HuH-7 (cell line): ENCODE measurements around the gene CRYBB1.

Experiments used
- DNase-seq: peaks from one replicate; pipeline ENCODE4 v3.0.0; 2011; ENCODE audit warnings: low spot score

Gene CRYBB1

DNA sequence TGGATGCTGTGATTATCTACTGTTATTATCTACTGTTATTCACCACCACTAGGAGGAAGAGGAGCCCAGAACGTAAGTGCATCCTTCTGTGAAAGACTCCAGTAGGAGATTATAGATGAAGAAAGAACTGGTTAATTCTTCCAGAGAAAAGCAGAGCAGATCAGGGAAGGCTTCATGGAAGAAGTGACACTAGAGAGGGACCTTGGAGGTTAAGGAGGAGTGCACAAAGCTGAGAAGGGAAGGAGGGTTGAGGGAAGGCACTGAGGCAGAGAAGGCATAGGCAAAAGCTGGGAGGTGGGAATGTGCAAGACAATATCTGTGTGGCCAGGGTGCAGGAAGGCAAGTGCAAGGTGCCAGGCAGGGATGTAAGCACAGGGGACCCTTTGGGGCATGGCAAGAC is 13.5 kb downstream of the CRYBB1 start:
- no peak for DNase-seq

DNA sequence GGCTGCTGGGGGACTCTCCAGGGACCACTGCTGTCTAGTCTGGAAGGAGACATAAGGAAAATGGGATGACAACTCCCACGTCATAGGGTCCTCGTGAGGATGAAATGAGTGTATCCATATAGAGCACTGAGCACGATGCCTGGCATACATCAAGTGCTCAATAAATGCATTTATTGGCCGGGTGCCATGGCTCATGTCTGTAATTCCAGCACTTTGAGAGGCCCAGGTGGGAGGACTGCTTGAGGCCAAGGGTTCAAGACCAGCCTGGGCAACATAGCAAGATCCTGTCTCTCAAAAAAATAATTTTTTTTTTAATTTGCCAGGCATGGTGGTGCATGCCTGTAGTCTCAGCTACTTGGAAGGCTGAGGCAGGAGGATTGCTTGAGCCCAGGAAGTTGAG is 15.7 kb downstream of the CRYBB1 start:
- DNase-seq = no peak

DNA sequence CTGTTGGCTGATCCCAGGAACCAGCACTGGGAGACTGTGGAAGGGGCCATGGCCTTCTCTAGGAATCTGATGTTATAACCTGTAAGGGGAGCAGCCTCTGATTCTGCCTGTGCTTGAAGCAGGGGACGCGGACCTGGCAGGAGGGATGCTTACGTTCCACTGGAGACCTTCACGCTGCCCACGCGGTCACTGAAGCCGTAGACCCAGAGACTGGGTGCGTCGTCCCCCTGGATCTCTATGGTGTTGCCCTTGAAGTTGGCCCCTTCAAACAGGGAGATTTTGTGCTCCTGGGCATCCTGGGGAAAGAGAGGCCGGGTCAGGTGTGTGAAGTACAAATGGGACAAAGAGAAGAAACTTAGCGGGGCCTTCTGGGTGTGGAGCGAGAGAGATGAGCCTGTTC is 16.1 kb downstream of the CRYBB1 start:
- DNase-seq = no peak

DNA sequence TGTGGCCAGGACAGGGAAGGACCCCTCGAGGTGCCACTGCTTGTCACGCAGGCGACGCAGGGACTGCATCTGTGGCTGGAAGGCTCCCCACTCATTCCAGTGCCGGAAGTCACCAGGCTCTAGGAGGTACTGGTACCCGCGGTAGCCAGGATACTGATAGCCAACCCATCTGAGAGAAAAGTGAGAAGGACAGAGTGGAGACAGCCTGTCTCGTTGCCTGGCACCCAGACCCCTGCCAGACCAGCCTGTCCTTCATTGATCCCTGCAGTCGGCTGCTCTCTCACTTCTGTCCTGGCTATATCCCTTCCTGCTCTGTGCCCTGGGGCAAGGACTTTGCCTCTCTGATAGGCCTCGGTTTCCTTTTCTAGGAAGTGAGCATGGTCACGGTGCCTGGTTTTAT is 18.3 kb downstream of the CRYBB1 start:
- DNase-seq = no peak

DNA sequence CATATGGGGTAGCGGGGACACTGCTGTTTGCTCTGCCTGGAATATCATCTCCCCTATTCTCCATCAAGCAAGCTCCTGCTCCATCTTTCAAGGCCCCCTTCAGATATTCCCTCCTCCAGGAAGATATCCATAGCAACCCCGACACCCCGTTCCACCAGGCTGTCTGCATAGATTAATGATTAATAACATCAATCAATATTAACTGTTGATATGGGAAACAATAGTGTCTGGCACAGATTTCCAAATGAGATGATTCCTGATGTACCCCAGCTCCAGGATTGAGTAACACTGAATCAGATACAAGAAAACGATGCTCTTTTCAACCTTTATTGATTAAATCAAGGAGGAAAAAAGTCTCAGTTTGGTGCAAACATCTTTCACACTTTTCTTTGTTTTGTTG is 20.3 kb downstream of the CRYBB1 start:
- no peak for DNase-seq

DNA sequence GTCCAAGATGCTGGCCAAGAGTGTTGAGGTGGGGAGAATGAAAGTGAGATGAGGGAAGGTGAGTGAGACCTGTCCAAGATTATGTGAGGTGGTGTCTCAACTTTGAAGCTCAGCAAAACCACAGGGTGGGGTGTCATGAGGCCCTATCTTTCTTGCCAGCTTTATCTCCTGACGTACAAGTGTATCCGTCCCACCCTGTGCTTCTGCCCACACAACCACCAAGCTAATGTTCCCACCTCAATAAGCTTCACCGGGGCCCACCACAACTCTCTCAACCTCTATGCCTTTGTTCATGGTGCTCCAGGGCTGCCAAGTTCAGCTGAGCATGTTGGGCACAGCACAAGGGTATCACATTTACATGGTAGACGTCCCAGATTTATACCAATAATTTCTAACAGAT is 20.8 kb downstream of the CRYBB1 start:
- DNase-seq = no peak

DNA sequence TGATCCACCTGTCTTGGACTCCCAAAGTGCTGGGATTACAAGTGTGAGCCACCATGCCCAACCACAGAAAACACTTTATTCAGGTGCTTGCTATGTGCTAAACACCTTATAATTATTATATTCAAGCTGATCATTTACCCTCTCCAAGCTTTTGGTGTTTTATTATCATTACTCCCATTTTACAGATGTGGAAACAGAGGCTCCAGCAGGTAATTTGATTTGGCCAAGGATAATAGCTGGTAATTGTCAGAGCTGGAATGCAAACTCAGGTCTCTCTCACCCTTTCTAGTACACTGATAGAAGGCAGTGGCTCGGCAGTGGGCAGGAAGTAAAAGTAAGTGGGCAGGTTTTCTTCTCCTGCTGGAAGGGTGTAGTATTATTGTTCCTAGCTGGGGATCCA is 24.1 kb downstream of the CRYBB1 start:
- no peak for DNase-seq

DNA sequence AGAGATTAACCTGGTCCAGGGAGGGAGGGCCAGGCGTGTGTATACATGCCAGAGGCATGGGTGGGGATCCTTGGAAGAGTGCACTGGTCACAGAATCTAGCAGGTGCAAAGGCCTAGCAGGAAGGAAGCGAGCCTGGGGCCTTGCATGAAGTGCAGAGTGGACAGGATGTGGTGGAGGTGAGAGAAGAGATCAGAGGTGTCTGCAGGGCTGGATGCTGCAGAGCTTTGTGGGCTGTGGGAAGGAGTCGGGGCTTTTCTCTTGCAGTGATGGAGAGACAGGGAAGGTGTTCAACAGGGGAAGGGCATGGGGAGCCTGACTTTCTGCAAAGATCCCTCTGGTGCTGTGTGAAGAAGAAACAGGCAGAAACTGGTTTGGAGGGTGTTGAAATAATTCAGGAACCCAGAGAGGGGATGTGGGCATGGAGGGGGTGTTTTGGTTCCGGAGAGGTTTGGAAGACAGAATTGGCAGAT is 25.4 kb downstream of the CRYBB1 start:
- DNase-seq = no peak

DNA sequence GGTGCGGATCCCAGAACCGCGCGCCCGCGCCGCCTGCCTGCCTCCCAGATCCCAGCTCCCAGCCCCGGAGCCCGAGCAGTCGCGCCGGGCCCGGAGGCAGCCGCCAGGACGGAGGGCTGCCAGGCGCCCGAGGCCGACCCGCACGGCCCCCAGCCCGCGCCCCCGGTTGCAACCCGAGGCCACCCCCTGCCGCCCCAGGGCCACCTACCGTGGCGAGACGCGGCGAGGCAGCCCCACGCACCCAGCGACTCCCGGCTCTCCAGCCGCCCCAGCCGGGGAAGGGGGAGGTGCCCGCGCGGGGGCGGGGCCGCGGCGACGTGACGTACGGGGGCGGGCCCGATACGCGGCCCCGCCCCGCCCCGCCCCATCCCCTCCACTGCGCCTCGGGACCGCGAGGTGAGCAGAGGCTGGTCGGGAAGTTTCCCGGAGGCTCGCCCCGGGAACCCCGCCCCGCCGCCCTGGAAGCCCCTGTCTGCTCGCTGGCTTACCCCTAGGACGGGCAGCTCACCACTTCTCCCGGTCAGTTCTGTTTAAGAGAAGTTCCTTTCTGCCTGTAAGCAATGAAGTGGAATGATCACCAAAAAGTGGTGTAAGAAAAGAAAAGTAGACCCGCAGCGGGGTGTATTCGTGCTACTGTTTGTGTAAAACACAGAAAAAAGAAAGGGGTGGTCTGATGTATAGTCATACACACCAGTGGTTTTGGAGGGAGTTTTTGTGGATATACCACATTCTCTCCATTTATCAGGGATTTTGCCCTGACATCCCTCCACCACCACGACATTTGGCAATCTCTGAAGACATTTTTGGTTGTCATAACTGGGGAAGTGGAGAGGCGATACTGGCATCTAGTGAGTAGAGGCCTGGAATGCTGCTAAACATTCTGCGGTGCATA is 27.7 kb downstream of the CRYBB1 start, which contains the start of gene TPST2:
Gene TPST2, minus strand, starts transcription at position 288 of the 892 bp plus-strand sequence. CDS start 48,502 bp downstream, outside the sequence.
- peak; percentile 84 for DNase-seq

DNA sequence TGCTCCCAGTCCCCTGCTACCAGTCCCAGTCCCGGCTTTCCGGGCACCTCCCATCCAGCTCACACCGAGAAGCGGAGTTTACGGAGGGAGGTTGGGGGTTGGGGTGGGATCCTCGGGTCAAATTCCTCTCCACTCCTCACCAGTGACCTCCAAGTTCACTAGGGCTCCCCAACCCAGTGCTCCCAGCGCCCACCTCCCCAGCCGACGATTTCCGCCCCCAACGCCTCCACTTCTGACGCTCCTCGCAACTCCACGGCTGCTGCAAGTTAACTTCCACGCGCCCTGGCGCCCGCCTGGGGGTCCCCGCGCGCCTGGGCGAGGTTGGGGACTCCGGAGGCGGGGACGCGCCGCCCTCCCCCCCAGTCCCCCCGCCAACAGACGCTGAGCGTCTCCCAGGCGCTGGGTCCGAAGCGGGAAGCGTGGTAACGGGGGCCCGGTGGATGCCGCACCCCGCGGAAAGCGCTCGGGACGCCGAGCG is 28.4 kb downstream of the CRYBB1 start:
- DNase-seq = peak; percentile 64

DNA sequence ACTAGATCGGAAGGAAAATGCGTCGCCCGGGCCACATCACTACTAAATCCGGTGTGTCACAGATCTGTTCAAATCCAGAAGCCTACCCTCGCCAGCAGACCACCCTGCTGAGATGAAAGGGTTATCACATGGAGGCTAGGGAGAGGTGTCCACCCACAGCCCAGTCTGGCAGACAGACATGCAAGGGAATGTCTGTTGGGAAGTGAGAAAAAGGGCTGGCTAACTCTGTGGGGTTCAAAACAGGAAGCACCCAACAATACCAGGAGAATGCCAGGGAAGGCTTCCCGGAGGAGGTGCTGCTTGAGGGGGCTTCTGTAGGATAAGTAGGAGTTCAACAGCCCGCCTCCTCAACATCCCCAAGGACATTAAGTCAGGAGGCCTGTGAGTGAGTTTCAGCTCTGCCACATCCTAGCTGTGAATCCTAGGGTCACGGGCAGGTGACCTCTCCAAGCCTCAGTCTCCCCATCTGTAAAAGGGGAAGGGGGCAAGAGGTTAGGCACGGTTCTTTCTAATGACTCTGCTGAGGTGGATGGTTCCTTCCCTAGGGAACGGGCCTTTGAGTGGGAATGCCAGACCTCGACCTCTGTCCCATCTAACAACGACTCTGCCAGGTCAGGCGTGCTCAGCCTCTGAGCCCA is 29.0 kb downstream of the CRYBB1 start:
- DNase-seq = no peak

DNA sequence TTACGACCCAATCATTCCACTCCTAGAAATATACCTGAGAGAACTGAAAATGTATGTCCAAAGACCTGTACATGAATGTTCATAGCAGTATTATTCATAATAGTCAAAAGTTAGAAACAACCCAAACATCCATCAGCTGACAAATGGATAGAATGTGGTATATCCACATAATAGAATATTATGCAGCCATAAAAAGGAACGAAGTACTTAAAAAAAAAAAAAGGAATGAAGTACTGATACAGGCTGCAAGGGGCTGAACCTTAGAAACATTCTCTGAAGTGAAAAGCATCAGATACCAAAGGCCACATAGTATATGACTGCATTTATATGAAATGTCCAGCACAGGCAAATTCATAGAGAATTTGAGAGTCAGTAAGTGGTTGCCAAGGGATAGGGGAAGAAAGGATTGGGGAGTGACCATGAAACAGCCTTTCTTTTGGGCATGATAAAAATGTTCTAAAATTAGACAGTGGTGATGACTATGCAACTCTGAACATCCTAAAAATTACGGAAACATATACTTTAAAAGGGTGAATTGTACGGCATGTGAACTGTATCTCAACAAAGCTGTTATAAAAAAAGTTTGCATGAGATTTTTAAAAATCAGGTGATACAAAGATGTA is 29.7 kb downstream of the CRYBB1 start:
- no peak for DNase-seq

DNA sequence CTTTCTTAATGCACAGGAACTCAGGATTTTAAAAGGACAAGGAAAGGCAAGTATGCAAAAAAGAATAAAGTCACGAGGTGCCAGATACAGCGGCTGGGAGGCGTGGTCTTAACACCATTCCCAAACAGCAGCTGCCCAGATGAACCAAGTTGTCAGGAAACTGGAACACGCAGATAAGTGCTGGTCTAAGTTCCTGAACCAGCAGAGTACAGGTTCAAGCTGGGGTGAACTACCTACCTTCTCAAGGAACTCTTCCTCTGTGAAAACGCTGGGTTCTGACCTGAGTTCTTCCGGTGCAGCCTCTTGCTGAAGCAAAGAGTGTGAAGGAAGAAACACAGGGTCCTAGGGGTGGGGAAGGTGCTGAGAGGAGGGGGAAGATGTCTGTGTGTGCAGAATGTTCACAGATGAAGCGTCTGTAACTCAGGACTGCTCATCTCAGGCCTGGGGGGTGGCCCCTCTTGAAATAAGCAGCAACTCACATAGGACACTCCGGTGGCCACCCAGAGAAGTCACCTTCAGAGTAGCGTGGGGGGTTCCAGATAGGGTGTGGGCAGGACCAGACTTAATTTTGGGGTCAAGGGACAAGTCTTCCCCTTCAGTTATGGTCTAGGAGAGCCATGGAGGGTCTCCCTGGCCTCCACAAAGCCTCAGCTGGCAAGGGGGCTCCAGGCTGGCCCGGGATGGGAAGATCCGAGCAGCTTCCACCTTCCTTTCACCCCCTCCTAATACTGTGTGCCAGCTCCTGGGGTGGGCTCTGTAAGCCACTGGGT is 31.1 kb downstream of the CRYBB1 start:
- no peak for DNase-seq

DNA sequence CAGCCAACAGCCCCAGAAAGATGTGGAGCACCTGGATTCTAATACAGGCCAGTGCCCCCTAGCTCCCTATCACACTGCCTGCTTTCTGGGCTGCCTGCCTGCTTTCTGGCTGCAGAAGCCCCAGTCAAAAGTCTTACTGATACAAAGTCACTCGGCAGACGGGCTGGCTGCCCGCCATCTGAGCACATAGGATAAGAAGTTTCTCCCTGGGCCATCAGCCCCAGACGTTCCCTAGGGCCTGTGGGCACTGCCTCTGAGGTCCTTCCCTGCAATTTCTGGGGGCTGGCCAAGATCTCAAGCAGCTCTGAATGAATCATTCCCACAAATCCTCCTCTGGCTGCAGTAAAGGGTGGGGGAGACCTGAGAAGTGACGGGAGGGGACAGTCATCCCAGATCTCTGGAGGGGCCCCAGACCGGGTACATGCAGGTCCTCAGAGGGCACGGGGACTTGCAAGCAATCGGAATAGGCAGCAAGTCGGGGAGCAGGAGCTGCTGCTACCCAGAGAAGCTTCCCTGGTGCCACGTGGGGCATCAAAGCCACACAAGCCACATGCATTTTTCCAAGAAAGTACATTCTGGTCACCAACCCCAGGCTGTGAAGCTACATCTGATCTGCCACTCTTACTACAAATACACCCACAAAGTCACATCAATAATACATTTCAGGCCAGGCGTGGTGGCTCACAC is 32.6 kb downstream of the CRYBB1 start:
- no peak for DNase-seq

DNA sequence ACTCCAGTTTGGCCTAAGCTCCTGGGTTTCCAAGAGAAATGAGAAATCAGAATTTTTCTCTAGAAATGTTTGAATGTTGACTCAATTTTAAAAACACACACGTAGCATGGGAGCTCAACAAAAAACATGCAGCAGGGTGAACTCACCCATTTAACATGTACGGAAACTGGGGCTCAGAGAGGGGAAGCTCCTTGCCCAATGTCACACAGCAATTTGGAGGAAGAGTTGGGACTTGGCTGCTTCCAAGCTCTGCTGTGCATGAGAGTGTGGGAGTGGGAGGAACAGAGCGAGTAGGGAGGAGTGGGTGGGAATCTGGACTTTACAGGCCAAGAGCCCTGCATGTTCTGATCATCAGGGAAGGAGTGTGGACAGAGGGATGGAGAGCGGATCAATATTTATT is 33.8 kb downstream of the CRYBB1 start:
- no peak for DNase-seq

DNA sequence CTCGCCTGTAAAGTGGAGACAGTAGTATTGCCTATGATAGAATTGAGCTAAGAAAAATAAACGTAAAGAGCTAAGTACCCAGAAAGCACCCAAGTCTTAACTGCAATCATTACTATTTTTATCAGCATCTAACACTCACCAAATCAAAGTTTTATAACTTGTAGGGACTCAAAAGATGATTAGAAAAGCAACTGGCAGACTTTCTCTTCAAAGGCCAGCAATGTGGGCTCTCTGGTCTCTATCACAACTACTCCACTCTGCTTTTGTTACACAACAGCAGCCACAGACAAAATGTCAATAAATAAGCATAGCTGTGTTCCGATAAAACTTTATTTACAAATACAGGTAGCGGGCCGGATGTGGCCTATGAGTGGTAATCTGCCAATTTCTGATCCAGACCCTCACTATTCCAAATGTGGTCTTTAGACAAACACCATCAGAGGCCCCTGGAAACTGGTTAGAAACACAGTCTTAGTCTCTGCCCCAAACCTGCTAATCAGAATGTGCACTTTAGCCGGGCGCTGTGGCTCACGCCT is 36.1 kb downstream of the CRYBB1 start:
- DNase-seq = no peak

DNA sequence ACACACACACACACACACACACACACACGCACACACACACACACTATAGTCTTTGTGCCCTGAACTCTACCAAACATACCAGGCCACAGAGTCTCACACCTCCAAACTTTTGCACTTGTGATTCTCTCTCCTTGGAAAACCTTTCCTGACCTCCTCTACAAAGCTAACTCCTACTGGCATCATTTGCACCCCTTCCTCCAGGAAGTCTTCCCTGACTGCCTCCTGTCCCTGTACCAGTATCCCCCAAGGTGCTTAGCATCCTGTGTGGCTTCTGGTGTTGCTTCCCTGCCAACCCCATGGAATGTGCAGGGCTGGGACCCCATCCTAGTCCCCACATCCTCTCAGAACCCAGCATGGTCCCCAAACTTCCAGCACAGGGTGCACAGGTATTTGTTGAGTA is 36.8 kb downstream of the CRYBB1 start:
- DNase-seq = no peak

DNA sequence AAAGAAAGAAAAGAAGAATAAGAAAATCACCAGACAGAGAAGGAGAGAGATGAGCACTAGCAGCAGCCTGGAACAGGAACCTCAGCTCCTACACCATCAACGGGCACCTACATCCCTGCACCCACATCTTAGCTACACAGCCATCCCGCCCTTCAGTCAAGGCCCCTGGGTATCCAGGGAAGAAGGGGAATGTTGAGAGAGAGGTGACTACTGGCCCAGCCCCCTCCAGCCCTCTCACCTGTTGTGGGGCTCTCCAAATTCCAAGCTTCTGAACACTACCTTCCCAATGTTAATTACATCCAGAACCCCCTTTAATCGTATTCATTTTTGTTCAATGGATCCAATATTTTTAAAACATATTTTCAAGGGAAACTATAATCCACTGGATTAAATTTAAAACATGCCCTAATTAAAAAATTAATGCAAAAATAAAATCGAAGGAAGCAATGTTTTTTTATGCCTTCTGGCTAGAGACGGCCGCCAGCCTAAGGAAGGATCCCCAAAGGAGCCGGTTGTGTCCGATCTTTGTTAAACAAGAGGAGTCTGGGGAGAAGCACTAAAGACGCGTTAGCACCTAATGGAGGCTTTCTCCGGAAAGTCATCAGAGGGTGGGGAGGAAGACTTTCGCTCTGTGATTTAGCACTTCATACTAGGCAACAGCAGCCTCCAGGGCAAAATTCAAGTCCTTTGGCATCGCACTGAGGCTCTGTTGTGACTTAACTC is 37.4 kb downstream of the CRYBB1 start:
- no peak for DNase-seq

DNA sequence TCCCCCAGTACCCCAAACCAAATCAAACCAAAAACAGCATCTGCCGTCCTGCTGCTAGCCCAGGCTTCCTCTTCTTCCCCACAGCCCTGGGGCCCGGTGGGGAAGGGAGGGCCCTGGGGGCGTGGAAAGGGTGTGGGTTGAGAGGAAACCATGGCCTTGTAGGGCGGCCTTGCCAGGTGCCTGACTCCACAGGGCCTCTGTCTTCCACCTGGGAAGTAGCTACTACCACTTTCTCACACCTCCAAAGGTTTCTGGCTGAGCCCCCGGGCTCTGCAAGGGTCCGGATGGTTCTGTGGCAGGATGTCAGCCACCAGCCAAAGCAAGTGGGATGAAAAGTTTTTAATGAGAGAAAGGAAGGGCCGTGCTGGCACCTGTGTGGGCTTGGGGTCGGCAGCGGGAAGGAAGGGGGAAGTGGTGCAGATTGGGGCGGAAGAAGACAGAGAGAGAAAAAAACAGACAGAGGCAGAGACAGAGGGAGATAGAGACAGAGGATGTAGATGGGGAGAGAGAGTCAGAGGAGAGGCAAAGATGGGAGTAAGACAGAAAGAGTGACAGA is 38.4 kb downstream of the CRYBB1 start:
- DNase-seq = no peak

DNA sequence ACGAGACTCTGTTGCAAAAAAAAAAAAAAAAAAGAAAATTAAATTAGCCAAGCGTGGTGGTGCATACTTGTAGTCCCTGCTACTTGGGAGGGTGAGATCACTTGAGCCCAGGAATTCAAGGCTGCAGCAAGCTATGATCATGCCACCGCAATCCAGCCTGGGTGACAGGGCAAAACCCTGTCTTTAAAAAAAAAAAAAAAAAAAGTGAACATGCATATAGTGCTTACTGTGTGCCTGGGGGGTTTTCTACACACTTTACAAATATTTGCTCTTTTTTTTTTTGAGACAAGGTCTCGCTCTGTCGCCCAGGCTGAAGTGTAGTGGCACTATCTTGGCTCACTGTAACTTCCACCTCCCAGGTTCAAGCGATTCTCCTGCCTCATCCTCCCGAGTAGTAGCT is 40.7 kb downstream of the CRYBB1 start:
- no peak for DNase-seq
